ENCODE data around the gene TOGARAM2. TPM values are rescaled to one million over a fixed set of nuclear protein-coding genes. Genes with fewer than 3 reads are reported as not detected.

TOGARAM2 gene
- total RNA-seq, 1 experiment from 2014 or later: 0.61 TPM

GRCh38 chr2:29079887-29080286 is 98.8 kb downstream of the TOGARAM2 start:
- TF ChIP-seq CTCF (IDR thresholded peaks at IDR 0.05; ENCODE audit: insufficient read depth in 1 of 2, low read depth in 1 of 2, low read length in 1 of 2, severe bottlenecking in 1 of 2, unreplicated experiment in 1 of 2): no peak

GRCh38 chr2:29080886-29081743 is 100.0 kb downstream of the TOGARAM2 start:
- BruUV-seq (replicated peaks): no TSS peak
- H3K27me3 ChIP-seq (replicated peaks; ENCODE audit: control insufficient read depth, insufficient read depth, low read length): no peaks in the 10 kb centered on the region
- no peaks in the 10 kb centered on the region for H3K36me3 ChIP-seq (ENCODE audit: control insufficient read depth, insufficient read depth, low read length)
- Mint-ChIP-seq H3K4me1 (ENCODE audit: low read depth, unreplicated experiment) (no peaks in the 10 kb centered on the region), H3K27ac (ENCODE audit: unreplicated experiment) (no peak overlapping the region), H3K27me3 (ENCODE audit: insufficient read depth, unreplicated experiment) (no peaks in the 10 kb centered on the region), H3K9me3 (ENCODE audit: unreplicated experiment) (peaks cover 14% of the 10 kb centered on the region), H3K4me3 (ENCODE audit: unreplicated experiment) (no peak overlapping the region), H3K36me3 (ENCODE audit: insufficient read depth, unreplicated experiment) (no peaks in the 10 kb centered on the region)
- no peak for TF ChIP-seq CTCF (IDR thresholded peaks at IDR 0.05; ENCODE audit: insufficient read depth in 1 of 2, low read depth in 1 of 2, low read length in 1 of 2, severe bottlenecking in 1 of 2, unreplicated experiment in 1 of 2)
- no peak for DNase-seq
- ChIA-PET POLR2A (no interaction called here), CTCF (no interaction called here)
- intact Hi-C loops (cut with micrococcal nuclease; ENCODE audit: unreplicated experiment): no loop called here
- H3K4me3 ChIP-seq (ENCODE audit: low read depth, low read length): no peak overlapping the region
- H3K4me1 ChIP-seq: no peaks in the 10 kb centered on the region
- peaks cover 4% of the 10 kb centered on the region; the same call in 1 of the 2 replicates for H3K9me3 ChIP-seq

More at GRCh38 chr2:29079887-29080286, 98.8 kb downstream of the TOGARAM2 start:
- H3K27me3 ChIP-seq (replicated peaks; ENCODE audit: control insufficient read depth, insufficient read depth, low read length): no peaks in the 10 kb centered on the region
- DNase-seq: no peak
- no peak overlapping the region for H3K27ac Mint-ChIP-seq (ENCODE audit: unreplicated experiment)
- H3K4me3 Mint-ChIP-seq (ENCODE audit: unreplicated experiment): no peak overlapping the region
- ChIA-PET CTCF (no interaction called here), POLR2A (no interaction called here)
- H3K9me3 ChIP-seq: peaks cover 4% of the 10 kb centered on the region; the same call in 1 of the 2 replicates
- no peak overlapping the region for H3K4me3 ChIP-seq (ENCODE audit: low read depth, low read length)
- BruUV-seq (replicated peaks): no TSS peak
- H3K36me3 Mint-ChIP-seq (ENCODE audit: insufficient read depth, unreplicated experiment): no peaks in the 10 kb centered on the region
- intact Hi-C loops (cut with micrococcal nuclease; ENCODE audit: unreplicated experiment): no loop called here
- no peaks in the 10 kb centered on the region for H3K4me1 Mint-ChIP-seq (ENCODE audit: low read depth, unreplicated experiment)
- no peaks in the 10 kb centered on the region for H3K36me3 ChIP-seq (ENCODE audit: control insufficient read depth, insufficient read depth, low read length)
- H3K4me1 ChIP-seq: no peaks in the 10 kb centered on the region
- no peaks in the 10 kb centered on the region for H3K27me3 Mint-ChIP-seq (ENCODE audit: insufficient read depth, unreplicated experiment)
- H3K9me3 Mint-ChIP-seq (ENCODE audit: unreplicated experiment): peaks cover 14% of the 10 kb centered on the region

GRCh38 chr2:29082804-29083495 is 101.9 kb downstream of the TOGARAM2 start:
- Histone ChIP-seq H3K36me3 (ENCODE audit: control insufficient read depth, insufficient read depth, low read length) (no peaks in the 10 kb centered on the region), H3K4me1 (no peaks in the 10 kb centered on the region), H3K4me3 (ENCODE audit: low read depth, low read length) (no peak overlapping the region), H3K9me3 (peaks cover 4% of the 10 kb centered on the region; the same call in 1 of the 2 replicates), H3K27me3 (replicated peaks; ENCODE audit: control insufficient read depth, insufficient read depth, low read length) (no peaks in the 10 kb centered on the region)
- POLR2A ChIA-PET: no interaction called here
- CTCF ChIA-PET: no interaction called here
- Mint-ChIP-seq H3K36me3 (ENCODE audit: insufficient read depth, unreplicated experiment) (no peaks in the 10 kb centered on the region), H3K4me3 (ENCODE audit: unreplicated experiment) (no peak overlapping the region), H3K27ac (ENCODE audit: unreplicated experiment) (no peak overlapping the region), H3K27me3 (ENCODE audit: insufficient read depth, unreplicated experiment) (no peaks in the 10 kb centered on the region), H3K4me1 (ENCODE audit: low read depth, unreplicated experiment) (no peaks in the 10 kb centered on the region), H3K9me3 (ENCODE audit: unreplicated experiment) (peaks cover 14% of the 10 kb centered on the region)
- intact Hi-C loops (cut with micrococcal nuclease; ENCODE audit: unreplicated experiment): no loop called here
- DNase-seq: no peak
- TF ChIP-seq CTCF (IDR thresholded peaks at IDR 0.05; ENCODE audit: insufficient read depth in 1 of 2, low read depth in 1 of 2, low read length in 1 of 2, severe bottlenecking in 1 of 2, unreplicated experiment in 1 of 2): no peak
- BruUV-seq (replicated peaks): no TSS peak
